ENCODE results near the gene SLC24A1.

DNA sequence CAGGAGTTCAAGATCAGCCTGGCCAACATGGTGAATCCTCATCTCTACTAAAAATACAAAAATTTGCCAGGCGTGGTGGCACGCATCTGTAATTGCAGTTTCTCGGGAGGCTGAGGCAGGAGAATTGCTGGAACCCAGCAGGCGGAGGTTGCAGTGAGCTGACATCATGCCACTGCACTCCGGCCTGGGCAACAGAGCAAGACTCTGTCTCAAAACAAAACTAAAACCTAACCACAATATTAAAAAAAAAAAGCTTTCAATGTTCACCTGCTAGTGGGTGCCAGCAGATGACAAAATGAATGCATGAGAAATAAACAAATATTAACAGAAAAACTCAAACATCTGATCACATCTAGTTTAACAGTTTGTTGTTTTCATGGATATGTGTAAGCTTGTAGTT, 9.0 kb downstream of the SLC24A1 start:
- TF ChIP-seq, protein P1, sequence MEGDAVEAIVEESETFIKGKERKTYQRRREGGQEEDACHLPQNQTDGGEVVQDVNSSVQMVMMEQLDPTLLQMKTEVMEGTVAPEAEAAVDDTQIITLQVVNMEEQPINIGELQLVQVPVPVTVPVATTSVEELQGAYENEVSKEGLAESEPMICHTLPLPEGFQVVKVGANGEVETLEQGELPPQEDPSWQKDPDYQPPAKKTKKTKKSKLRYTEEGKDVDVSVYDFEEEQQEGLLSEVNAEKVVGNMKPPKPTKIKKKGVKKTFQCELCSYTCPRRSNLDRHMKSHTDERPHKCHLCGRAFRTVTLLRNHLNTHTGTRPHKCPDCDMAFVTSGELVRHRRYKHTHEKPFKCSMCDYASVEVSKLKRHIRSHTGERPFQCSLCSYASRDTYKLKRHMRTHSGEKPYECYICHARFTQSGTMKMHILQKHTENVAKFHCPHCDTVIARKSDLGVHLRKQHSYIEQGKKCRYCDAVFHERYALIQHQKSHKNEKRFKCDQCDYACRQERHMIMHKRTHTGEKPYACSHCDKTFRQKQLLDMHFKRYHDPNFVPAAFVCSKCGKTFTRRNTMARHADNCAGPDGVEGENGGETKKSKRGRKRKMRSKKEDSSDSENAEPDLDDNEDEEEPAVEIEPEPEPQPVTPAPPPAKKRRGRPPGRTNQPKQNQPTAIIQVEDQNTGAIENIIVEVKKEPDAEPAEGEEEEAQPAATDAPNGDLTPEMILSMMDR (IDR thresholded peaks at IDR 0.05; ENCODE audit: borderline replicate concordance, extremely low read depth, low read length, poor library complexity, severe bottlenecking), result no peak
- TF ChIP-seq EZH2 (IDR thresholded peaks at IDR 0.05; ENCODE audit: borderline replicate concordance, low read depth, low read length, severe bottlenecking), result no peak

All from DND-41 (cell line).